Measurements from ENCODE around the gene SLC4A5. TPM values are rescaled to one million over a fixed set of nuclear protein-coding genes. Genes with fewer than 3 reads are reported as not detected.

The SLC4A5 gene
- total and polyA plus RNA-seq, 2 of the 8 experiments (the other 6 are each of a cell fraction or from before 2014, with no cell fraction given): 0.42 to 0.52 TPM

DNA sequence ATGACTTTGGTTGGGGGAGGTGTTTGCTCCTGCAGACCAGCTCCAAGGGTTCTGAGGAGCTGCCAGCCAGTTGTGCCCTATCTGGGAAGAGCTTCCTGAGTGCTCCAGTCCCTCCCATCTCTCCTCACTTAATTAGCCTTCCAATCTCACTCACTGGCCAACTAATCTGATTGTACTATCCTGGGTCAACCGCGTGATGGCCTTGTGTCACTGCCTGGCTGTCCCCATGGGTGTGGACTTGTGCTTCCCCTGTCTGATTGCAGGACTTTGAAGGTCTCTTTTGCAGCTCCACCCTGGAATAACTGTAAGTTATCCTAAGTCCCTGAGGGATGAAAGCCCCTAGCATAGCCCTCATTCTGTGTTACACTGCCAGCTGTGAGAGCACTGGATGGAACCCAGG, 65.0 kb downstream of the SLC4A5 start:
- no peak for FAIRE-seq
- Histone ChIP-seq H3K79me1 (ENCODE audit: low read depth, low read length) (no peaks in the 10 kb centered on the region), H3K36me3 (ENCODE audit: control insufficient read depth in 2 of 4, insufficient read depth in 4 of 4, low read length in 3 of 4) (no peaks in the 10 kb centered on the region), H3K27ac (ENCODE audit: low read depth, low read length) (no peak overlapping the region), H2AFZ (ENCODE audit: low read length) (no peak overlapping the region), H3K4me2 (ENCODE audit: insufficient read depth in 1 of 2, low read depth in 2 of 2, low read length in 2 of 2) (no peak overlapping the region), H3K4me3 (ENCODE audit: extremely low read depth in 1 of 4, insufficient read depth in 2 of 4, low read depth in 3 of 4, low read length in 4 of 4) (no peak overlapping the region), H4K91ac (replicated peaks; ENCODE audit: insufficient read length, low read length) (no peak overlapping the region), H2BK12ac (ENCODE audit: low read depth, low read length) (no peak overlapping the region), H3K23ac (ENCODE audit: insufficient read length) (no peak overlapping the region), H3K56ac (replicated peaks; ENCODE audit: insufficient read length, low read depth, low read length) (no peak overlapping the region), H3K9me3 (ENCODE audit: insufficient read depth in 2 of 2, low read depth in 1 of 2, low read length in 1 of 2) (no peaks in the 10 kb centered on the region), H4K8ac (ENCODE audit: extremely low read depth, insufficient read depth, low read length) (no peak overlapping the region), H2AK5ac (ENCODE audit: low read depth, low read length) (no peak overlapping the region), H3K27me3 (replicated peaks in 1 of 4; ENCODE audit: control insufficient read depth in 3 of 4, extremely low read depth in 1 of 4, insufficient read depth in 3 of 4, low read length in 3 of 4) (no peaks in the 10 kb centered on the region), H3K79me2 (ENCODE audit: control insufficient read depth in 1 of 2, insufficient read depth in 2 of 2, low read length in 2 of 2) (no peaks in the 10 kb centered on the region), H3K4ac (replicated peaks; ENCODE audit: insufficient read length, low read depth, low read length) (no peak overlapping the region), H3K18ac (ENCODE audit: extremely low read depth, low read length) (no peak overlapping the region), H3K4me1 (replicated peaks in 1 of 4; ENCODE audit: control insufficient read depth in 3 of 4, insufficient read depth in 4 of 4, low read length in 3 of 4) (no peaks in the 10 kb centered on the region), H2BK15ac (ENCODE audit: low read length) (no peak overlapping the region), H4K5ac (ENCODE audit: insufficient read length, low read depth, low read length) (no peak overlapping the region), H3K9ac (replicated peaks in 1 of 4; ENCODE audit: extremely low read depth in 1 of 4, low read depth in 3 of 4, low read length in 3 of 4) (no peak overlapping the region), H3K23me2 (ENCODE audit: low read depth, low read length) (no peaks in the 10 kb centered on the region), H4K20me1 (replicated peaks in 1 of 2; ENCODE audit: control insufficient read depth in 1 of 2, insufficient read depth in 2 of 2, low read length in 2 of 2) (no peaks in the 10 kb centered on the region), H2BK5ac (ENCODE audit: low read depth, low read length) (no peak overlapping the region), H3K14ac (ENCODE audit: insufficient read length) (no peak overlapping the region), H2BK20ac (ENCODE audit: low read length) (no peak overlapping the region), H2BK120ac (replicated peaks; ENCODE audit: low read depth, low read length) (no peak overlapping the region)
- POLR2A ChIA-PET (ENCODE audit: partially characterized antibody): interaction anchor here (0.6 to 1.6 kb wide), 2 partner anchors 79 to 1222 kb away, joined by 4 to 5 read pairs; no protein-coding TSS in a partner anchor
- CTCF ChIA-PET (ENCODE audit: partially characterized antibody): interaction anchor here (0.8 to 3.9 kb wide), 10 partner anchors 8 to 111 kb away, joined by 3 to 16 read pairs (median 4); partner anchors contain the start of gene MTHFD2
- 100% methylated on average over 2 of the region's 2 CpGs; no CpG with 5 or more reads in 1 of the 2 experiments for WGBS, 2 experiments (ENCODE audit: extremely low coverage in 1 of 2, insufficient coverage in 1 of 2, insufficient read length in 1 of 2, insufficient replicate concordance in 2 of 2, low coverage in 1 of 2, low lambda C conversion rate in 2 of 2, missing lambda C conversion rate in 1 of 2)
- no peak for DNase-seq (ENCODE audit: low read depth in 1 of 2, low spot score in 2 of 2)
- TF ChIP-seq SRF (IDR thresholded peaks at IDR 0.05; ENCODE audit: low read depth, low read length) (no peak), KDM5A (IDR thresholded peaks at IDR 0.05; ENCODE audit: low read length) (no peak), RBBP5 (IDR thresholded peaks at IDR 0.05; ENCODE audit: borderline replicate concordance, low read depth, low read length) (no peak), SAP30 (IDR thresholded peaks at IDR 0.05; ENCODE audit: insufficient read depth, insufficient replicate concordance, low read length) (no peak), SP2 (IDR thresholded peaks at IDR 0.05; ENCODE audit: low read length) (no peak), CBX5 (IDR thresholded peaks at IDR 0.05; ENCODE audit: low read depth, low read length) (no peak), RXRA (IDR thresholded peaks at IDR 0.05; ENCODE audit: insufficient read depth, low read depth, low read length) (no peak), POLR2AphosphoS5 (IDR thresholded peaks at IDR 0.05; ENCODE audit: low read depth, low read length) (no peak), CEBPB (IDR thresholded peaks at IDR 0.05; ENCODE audit: low read depth, low read length) (no peak)
- TF ChIP-seq, protein P1, sequence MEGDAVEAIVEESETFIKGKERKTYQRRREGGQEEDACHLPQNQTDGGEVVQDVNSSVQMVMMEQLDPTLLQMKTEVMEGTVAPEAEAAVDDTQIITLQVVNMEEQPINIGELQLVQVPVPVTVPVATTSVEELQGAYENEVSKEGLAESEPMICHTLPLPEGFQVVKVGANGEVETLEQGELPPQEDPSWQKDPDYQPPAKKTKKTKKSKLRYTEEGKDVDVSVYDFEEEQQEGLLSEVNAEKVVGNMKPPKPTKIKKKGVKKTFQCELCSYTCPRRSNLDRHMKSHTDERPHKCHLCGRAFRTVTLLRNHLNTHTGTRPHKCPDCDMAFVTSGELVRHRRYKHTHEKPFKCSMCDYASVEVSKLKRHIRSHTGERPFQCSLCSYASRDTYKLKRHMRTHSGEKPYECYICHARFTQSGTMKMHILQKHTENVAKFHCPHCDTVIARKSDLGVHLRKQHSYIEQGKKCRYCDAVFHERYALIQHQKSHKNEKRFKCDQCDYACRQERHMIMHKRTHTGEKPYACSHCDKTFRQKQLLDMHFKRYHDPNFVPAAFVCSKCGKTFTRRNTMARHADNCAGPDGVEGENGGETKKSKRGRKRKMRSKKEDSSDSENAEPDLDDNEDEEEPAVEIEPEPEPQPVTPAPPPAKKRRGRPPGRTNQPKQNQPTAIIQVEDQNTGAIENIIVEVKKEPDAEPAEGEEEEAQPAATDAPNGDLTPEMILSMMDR (IDR thresholded peaks at IDR 0.05; ENCODE audit: control extremely low read depth in 1 of 3, insufficient read depth in 1 of 3, low read depth in 1 of 3, low read length in 3 of 3): no peak
- TF ChIP-seq, protein P2, sequence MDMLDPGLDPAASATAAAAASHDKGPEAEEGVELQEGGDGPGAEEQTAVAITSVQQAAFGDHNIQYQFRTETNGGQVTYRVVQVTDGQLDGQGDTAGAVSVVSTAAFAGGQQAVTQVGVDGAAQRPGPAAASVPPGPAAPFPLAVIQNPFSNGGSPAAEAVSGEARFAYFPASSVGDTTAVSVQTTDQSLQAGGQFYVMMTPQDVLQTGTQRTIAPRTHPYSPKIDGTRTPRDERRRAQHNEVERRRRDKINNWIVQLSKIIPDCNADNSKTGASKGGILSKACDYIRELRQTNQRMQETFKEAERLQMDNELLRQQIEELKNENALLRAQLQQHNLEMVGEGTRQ (IDR thresholded peaks at IDR 0.05; ENCODE audit: low read length): no peak

Data from H1 (cell line).